NCI-H2227 treated with DMSO at 0.1 percent for 48 hours (cell line): ENCODE data around the gene GIGYF1.
A peak's percentile ranks its signal among the peaks of the same experiment; 100 is the strongest.
"Not testable (repeated sequence)": the region's sequence is repeated elsewhere in the genome, so short reads cannot be mapped to it uniquely, and the experiment has no call there.

Source experiments
- DNase-seq: peaks from one replicate; lab custom pipeline; 2025; lab: John Stamatoyannopoulos, UW

Gene GIGYF1

GRCh38 chr7:100671353-100672327, 22.4 kb downstream of the GIGYF1 start:
- DNase-seq = no peak

DNA sequence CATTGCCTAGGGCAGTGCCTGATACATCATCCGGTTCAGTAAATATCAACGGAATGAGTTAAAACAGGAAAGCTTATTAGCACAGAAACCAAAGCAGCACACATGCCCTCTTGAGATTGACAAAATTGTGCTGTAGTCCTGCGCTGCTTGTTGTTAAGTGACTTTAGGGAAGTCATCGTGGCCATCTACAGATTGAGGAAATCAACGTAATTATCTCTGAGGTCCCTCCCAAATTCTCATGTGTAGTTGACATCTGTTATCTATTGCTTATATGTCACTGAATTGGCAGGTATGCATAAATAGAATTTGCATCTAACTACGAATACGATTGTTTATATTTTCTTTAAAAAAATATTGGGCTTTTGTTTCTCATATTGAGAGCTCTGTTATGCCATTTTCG, 24.0 kb downstream of the GIGYF1 start:
- no peak for DNase-seq

GRCh38 chr7:100669106-100669505, 24.9 kb downstream of the GIGYF1 start:
- DNase-seq = not testable (repeated sequence)

GRCh38 chr7:100668069-100668449, 26.0 kb downstream of the GIGYF1 start:
- DNase-seq = no peak

DNA sequence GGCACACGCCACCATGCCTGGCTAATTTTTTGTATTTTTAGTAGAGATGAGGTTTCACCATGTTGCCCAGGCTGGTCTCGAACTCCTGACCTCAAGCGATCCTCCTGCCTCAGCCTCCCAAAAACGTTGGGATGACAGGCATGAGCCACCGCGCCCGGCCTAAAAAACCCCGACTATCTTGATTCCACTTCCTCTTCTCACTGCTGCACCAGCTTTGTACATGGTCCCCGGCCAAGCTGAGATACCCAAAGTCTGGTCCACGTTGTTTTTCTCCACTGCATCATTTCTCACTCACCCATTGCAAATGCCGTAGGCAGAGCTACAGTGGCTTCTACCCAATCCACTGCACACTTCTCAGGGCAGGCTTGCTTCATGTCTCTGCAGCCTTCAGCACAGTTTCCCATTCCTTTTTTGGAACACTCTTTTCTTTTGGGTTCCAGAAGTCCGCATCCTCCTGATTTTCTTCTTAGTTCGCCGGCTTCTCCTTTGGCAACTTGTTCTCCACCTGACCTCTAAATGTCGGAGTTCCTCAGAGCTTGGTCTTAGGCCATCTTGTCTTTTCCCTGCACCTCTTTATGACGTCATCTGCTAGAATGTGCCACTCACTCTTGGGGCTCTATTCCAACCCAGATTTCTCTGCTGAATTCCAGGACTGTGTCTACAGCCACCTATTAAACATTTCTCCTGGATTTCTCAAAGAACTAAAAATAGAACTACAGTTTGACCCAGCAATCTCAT, 26.6 kb downstream of the GIGYF1 start:
- DNase-seq = no peak

DNA sequence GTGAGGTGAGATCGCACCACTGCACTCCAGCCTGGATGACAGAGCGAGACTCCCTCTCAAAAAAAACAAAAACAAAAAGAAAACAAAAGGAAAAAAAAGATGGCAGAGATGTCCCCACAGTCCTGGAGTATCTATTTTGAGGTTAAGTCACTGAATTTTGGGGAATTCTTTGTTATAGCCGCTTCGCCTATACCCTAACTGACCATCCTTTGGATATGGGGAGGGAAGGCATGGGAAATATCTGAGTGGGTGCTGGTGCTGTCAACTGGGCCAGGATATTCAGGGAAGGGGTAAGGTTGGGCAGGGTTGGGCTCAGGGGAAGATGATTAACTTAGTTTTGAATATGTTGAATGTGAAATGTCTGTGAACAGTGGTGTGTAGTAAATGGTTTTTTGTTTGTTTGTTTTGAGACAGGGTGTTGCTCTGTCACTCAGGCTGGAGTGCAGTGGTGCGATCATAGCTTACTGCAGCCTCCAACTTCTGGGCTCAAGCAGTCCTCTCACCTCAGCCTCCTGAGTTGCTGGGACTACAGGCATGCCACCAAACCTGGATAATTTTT, 28.8 kb downstream of the GIGYF1 start:
- DNase-seq = no peak

DNA sequence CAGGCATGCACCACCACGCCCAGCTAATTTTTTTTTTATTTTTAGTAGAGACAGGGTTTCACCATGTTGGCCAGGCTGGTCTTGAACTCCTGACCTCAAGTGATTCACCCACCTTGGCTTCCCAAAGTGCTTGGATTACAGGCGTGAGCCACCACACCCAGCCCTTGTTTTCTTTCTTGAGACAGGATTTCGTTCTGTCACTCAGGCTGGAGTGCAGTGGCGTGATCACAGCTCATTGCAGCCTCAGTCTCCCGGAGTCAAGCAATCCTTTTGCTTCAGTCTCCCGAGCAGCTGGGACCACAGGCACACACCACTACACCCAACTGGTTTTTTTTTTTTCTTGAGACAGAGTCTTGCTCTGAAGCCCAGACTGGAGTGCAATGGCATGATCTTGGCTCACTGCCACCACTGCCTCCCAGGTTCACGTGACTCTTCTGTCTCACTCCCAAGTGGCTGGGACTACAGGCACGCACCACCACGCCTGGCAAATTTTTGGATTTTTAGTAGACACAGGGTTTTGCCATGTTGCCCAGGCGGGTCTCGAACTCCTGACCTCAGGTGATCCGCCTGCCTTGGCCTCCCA, 31.8 kb downstream of the GIGYF1 start:
- DNase-seq = not testable (repeated sequence)

GRCh38 chr7:100655908-100656674, 38.0 kb downstream of the GIGYF1 start, which contains the start of gene ACTL6B:
Gene ACTL6B, minus strand, starts transcription at chr7:100656448. Its CDS starts 94 bp downstream, at chr7:100656354.
- peak; percentile 88 for DNase-seq

- no peak for DNase-seq
Observed at GRCh38 chr7:100654908-100655831, 38.9 kb downstream of the GIGYF1 start.

DNA sequence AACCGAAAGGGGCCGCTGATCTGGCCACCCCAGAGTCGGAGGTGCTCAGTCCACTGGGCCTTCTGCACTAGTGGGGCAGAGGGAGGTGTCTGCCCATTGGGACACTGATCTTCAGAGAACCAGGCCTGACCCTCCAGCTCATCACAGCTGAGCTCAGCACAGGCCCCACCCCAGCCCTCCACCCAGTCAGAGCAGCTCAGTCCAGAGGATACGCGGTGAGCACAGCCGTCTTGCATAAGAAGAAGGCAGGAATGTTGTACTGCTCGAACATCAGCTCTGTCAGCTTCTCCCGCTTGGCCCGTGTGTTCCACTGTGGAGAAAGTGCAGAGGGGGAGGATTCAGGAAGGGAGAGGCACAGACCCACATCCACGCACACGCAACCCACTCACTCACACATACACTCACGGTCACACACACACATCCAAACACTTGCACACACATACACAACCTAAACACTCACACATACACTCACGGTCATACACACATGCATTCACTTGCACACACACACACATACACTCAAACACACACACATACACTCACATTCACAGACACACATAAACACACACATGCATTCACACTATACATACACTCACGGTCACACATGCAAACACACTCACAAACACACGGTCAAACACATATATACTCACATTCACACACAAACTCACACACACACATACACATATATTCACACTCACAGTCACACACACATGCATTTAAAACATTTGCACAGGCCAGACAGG, 44.1 kb downstream of the GIGYF1 start:
- no peak for DNase-seq

DNA sequence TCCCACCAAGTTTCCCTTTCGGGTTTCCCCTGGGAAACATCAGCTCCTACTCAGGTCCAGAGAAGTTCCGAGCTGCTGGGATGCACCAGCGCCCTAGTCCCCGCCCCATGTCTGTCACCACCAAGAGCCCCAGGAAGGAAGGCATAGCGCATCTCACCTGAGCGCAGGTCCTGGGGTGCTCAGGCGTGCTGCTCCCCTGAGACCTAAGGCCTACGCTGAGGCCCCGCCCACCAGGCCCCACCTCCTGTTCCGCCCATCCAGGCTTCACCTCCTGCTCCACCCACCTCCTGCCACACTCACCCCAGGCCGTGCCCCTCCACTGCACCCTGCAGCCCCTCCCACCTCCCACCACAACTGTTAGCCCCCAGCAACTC, 51.5 kb downstream of the GIGYF1 start:
- DNase-seq = no peak

GRCh38 chr7:100641860-100642533, 52.1 kb downstream of the GIGYF1 start:
- no peak for DNase-seq

- no peak for DNase-seq
Observed at GRCh38 chr7:100641463-100641859, 52.6 kb downstream of the GIGYF1 start, which contains the start of gene TFR2. Gene TFR2, minus strand, starts transcription at chr7:100641552. Its CDS starts 43 bp downstream, at chr7:100641509.

DNA sequence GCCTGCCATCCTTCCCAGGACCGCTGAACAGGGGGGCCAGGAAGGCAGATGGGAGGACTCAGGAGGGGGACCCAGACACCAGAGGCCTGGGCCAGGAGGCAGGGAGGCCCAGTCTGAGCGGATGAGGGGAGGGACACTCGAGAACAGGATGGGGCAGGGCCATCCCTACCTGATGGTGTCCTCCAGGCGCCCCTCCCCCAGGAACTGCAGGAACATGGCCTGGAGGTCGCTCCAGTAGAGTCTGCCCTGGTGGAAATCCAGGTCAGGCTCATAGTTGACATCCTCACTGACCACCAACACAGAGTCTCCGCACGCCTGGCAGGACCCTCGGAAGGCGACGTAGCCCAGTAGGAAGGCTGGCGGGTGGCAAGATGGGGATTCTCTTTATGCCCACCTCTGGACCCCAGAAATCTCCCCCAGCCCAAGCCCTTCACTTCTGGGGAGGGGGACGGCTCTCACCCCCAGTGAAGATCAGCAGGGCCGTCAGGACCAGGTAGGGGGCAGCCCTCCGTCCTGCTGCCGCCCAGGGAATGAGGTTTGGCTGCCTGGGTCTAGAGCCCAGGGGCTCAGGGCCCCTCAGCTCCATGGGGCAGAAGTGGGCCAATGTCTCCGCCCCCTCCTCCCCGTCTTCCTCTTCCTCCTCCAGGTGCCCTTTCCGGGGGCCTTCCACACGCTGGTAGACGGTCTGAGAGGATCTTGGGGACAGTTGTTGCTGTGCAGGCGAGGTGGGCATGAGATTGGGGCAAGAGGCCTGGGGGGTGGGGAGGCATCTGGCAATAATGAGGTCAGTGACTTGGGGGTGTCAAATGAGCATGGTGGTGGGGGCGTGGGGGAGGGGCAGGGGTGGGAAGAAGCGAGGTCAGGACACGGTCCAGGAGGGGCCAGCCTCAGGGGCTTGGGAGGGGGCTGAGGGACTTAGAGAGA, 53.3 kb downstream of the GIGYF1 start:
- no peak for DNase-seq

DNA sequence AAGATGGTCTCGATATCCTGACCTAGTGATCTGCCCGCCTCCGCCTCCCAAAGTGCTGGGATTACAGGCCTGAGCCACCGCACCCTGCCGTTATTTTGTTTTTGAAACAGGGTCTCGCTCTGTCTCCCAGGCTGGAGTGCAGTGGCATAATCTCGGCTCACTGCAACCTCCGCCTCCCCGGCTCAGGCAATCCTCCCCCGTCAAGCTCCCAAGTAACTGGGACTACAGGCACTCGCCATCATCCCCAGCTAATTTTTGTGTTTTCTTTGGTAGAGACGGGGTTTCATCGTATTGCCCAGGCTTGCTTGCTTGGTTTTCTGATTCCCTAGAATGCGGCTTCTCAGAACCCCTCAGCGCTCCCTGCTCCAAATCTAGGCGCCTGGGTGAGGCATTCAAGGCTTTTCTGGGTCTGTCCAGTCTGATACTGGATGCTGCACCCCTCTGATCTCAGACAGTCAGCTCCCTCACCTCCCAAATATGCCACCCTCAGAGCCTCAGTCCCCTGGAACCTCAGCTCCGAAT, 54.0 kb downstream of the GIGYF1 start:
- DNase-seq = no peak

DNA sequence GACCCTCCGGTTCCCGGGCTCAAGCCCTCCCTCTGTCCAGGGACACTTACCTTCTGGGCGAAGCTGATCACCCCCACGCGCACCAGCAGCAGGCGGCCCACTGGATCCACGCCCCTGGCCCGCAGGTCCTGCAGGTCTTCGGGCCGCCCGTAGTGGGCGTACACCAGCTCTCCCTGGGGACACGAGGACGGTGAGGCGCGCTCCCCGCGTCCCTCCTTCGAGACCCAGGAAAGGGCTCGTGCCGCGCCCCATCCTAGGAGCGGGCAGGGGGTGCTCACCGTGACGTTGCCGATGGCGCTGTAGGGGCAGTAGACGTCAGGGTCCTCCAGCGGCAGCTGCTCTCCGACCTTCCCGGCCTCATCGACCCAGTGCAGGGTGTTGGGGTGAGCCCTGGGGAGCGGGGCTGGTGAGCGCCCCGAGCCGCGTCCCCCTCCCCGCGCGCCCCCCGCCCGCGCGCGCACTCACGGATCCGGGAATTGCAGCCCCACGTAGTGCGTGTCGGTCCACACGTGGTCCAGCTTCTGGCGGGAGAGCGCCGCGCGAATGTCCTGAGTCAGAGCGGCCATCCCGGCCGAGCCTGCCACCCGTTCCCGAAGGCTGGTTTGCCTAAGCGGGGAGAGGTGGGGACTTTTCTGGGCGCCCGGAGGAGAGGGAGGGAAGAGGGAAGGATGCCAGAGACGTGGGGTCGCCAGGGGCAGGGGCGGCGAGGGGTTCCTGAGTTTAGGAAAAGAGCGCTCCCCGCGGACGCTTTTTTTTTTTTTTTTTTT, 60.9 kb downstream of the GIGYF1 start:
- no peak for DNase-seq

DNA sequence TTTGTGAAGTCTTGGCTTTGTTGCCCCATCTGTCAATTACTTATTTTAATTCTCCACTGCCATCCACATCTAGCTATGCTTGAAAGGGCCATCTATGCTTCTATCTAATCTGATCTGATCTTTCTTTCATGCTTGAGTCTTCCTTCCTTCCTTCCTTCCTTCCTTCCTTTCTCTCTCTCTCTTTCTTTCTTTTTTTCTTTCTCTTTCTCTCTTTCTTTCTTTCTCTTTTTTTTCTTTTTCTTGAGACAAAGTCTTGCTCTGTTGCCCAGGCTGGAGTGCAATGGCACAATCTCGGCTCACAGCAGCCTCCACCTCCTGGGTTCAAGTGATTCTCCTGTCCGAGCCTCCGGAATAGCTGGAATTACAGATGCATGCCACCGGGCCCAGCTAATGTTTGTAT, 64.0 kb downstream of the GIGYF1 start:
- no peak for DNase-seq
